Mesendoderm (in vitro differentiated cells): ENCODE results near the gene CLN6.
A peak's percentile ranks its signal among the peaks of the same experiment; 100 is the strongest.
"Not testable (repeated sequence)": the region's sequence is repeated elsewhere in the genome, so short reads cannot be mapped to it uniquely, and the experiment has no call there.

Experiments used
- DNase-seq: peaks from one replicate; pipeline ENCODE4 v3.0.0; 2013
- H2AK5ac ChIP-seq: 2 replicates; pipeline ENCODE4 v1.6.1; 2013; ENCODE audit warnings: low read length, inconsistent platforms
- H2BK120ac ChIP-seq: 2 replicates; pipeline ENCODE4 v1.6.1; 2013; ENCODE audit warnings: low read depth, mild to moderate bottlenecking, low read length, moderate library complexity, mixed read lengths
- H2BK15ac ChIP-seq: replicated peaks from 2 replicates; pipeline ENCODE4 v1.6.1; 2013; ENCODE audit warnings: low read depth, mild to moderate bottlenecking, moderate library complexity
- H2BK5ac ChIP-seq: 2 replicates; pipeline ENCODE4 v1.6.1; 2013; ENCODE audit warnings: low read length, inconsistent platforms
- H3K18ac ChIP-seq: 2 replicates; pipeline ENCODE4 v1.6.1; 2013; ENCODE audit warnings: mild to moderate bottlenecking, low read length, mixed read lengths
- H3K23ac ChIP-seq: one replicate; pipeline ENCODE4 v1.6.1; 2013; ENCODE audit warnings: low read length
- H3K27ac ChIP-seq: 2 replicates; pipeline ENCODE4 v1.5.1; 2013; ENCODE audit warnings: low read depth, mild to moderate bottlenecking, inconsistent platforms, low read length, moderate library complexity
- H3K27me3 ChIP-seq: 2 replicates; pipeline ENCODE4 v1.6.1; 2013; ENCODE audit warnings: low read length, control low read depth, mild to moderate bottlenecking, inconsistent platforms; ENCODE audit not compliant: insufficient read depth, poor library complexity
- H3K36me3 ChIP-seq: 2 replicates; pipeline ENCODE4 v1.6.1; 2013; ENCODE audit warnings: low read length, inconsistent platforms; ENCODE audit not compliant: control insufficient read depth, insufficient read depth
- H3K4ac ChIP-seq: one replicate; pipeline ENCODE4 v1.6.1; 2013; ENCODE audit warnings: low read depth, mild to moderate bottlenecking, low read length, moderate library complexity
- H3K4me1 ChIP-seq: 2 replicates; pipeline ENCODE4 v1.6.1; 2013; ENCODE audit warnings: low read depth, low read length, inconsistent platforms; ENCODE audit not compliant: control insufficient read depth
- H3K4me2 ChIP-seq: 2 replicates; pipeline ENCODE4 v1.6.1; 2013; ENCODE audit warnings: low read length
- H3K4me3 ChIP-seq: 2 replicates; pipeline ENCODE4 v1.5.1; 2013; ENCODE audit warnings: mild to moderate bottlenecking, low read length
- H3K56ac ChIP-seq: one replicate; pipeline ENCODE4 v1.6.1; 2013; ENCODE audit warnings: low read length
- H3K79me1 ChIP-seq: 2 replicates; pipeline ENCODE4 v1.6.1; 2013; ENCODE audit warnings: low read length, inconsistent platforms
- H3K79me2 ChIP-seq: 2 replicates; pipeline ENCODE4 v1.6.1; 2013; ENCODE audit warnings: mild to moderate bottlenecking, low read length; ENCODE audit not compliant: control insufficient read depth, insufficient read depth
- H3K9ac ChIP-seq: 2 replicates; pipeline ENCODE4 v1.6.1; 2013; ENCODE audit warnings: low read length, inconsistent platforms
- H4K5ac ChIP-seq: one replicate; pipeline ENCODE4 v1.6.1; 2013; ENCODE audit warnings: low read length
- H4K8ac ChIP-seq: one replicate; pipeline ENCODE4 v1.6.1; 2013; ENCODE audit warnings: low read depth, mild to moderate bottlenecking, control low read depth, low read length, moderate library complexity
- WGBS: extraction: QIAGEN DNeasy Blood & Tissue Kit; methylation state at CpG from one replicate; pipeline ENCODE4 v1.1.7; 2013; ENCODE audit warnings: low lambda C conversion rate, missing lambda C conversion rate; ENCODE audit not compliant: insufficient coverage; ENCODE audit errors: extremely low coverage; 5-methylcytosine and 5-hydroxymethylcytosine counted together

Gene CLN6

DNA sequence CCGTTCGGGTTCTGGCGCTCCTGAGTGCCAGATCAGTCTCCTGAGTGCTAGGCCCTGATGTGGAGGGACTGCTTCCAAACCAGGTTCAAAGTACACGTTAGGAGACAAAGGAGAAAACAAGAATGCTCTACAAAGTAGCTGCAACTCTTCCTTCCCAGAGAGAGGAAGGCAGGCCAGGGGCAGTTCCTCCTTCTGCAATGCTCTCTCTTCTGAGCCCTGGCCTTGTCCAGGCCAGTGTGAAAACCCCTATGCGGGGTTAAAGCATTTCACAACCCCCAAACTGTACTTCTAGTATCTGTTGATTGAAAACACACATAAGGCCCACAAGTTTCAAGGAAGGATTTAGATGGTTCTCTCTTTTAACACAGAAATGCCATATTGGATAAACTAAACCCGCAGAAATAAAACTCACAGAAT lies 14.7 kb downstream of the CLN6 start:
- no peak overlapping the region for H3K9ac ChIP-seq
- DNase-seq = no peak
- H3K36me3 ChIP-seq = no peaks in the 10 kb centered on the region
- no peak overlapping the region for H2AK5ac ChIP-seq
- H3K79me1 ChIP-seq = peaks cover 23% of the 10 kb centered on the region
- H3K4me2 ChIP-seq = no peak overlapping the region
- no peak overlapping the region for H4K8ac ChIP-seq
- H3K27me3 ChIP-seq = no peaks in the 10 kb centered on the region
- no peak overlapping the region for H3K23ac ChIP-seq
- no peak overlapping the region for H2BK15ac ChIP-seq
- H2BK5ac ChIP-seq = no peak overlapping the region
- H2BK120ac ChIP-seq = no peak overlapping the region
- H3K4me1 ChIP-seq = no peaks in the 10 kb centered on the region
- H4K5ac ChIP-seq = no peak overlapping the region
- WGBS = no CpG with 5 or more reads among the region's 6 CpGs
- no peak overlapping the region for H3K27ac ChIP-seq
- H3K56ac ChIP-seq = no peak overlapping the region
- no peak overlapping the region for H3K4me3 ChIP-seq
- peaks cover 11% of the 10 kb centered on the region for H3K79me2 ChIP-seq
- H3K4ac ChIP-seq = no peak overlapping the region
- no peak overlapping the region for H3K18ac ChIP-seq

DNA sequence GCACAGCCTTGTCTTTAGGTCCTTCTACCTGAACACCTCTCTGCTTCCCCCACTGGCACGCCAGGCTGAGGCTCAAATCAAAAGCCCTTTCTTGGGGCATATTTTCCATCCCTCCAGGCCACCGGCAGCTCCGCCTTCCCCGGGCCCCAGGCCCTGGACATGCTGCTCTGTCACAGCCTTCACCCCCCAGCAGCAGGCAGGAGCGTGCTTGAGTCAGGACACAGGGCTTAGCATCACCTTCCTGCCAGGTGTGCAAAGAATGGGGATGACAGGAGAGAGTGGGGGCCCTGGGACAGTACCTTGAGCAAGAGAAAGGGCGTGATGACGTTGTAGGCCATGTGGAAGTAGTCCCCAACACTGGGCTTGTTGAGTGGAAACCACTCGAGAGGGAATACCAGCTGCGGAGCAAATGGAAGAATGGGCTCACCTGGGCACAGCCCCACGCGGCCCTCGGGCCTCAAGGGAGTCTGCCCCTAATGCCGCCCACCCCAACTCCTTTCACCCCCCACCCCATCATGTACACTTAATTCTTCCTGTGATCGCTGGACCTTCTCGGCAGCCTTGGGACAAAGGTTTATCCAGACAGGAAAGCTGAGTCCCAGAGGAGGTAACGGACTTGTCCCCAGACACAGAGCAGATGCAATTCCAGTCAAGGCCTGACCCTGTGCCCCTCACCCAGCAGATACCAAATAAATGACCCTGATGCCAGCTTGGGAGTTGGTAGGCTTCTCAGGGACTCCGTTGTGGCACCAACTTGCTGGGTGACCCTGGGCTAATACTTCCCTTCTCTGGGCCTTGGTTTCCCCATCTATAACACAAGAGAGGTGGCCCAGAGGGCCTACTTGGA lies 15.3 kb downstream of the CLN6 start:
- no peak overlapping the region for H3K27ac ChIP-seq
- no peak overlapping the region for H3K4ac ChIP-seq
- no peak overlapping the region for H2BK15ac ChIP-seq
- H2AK5ac ChIP-seq = no peak overlapping the region
- H3K36me3 ChIP-seq = no peaks in the 10 kb centered on the region
- H3K4me3 ChIP-seq = no peak overlapping the region
- no peak overlapping the region for H3K18ac ChIP-seq
- no peak overlapping the region for H2BK5ac ChIP-seq
- H3K79me1 ChIP-seq = peaks cover 24% of the 10 kb centered on the region
- no peak for DNase-seq
- no peak overlapping the region for H4K8ac ChIP-seq
- H3K56ac ChIP-seq = no peak overlapping the region
- peaks cover 11% of the 10 kb centered on the region for H3K79me2 ChIP-seq
- H3K9ac ChIP-seq = no peak overlapping the region
- no peaks in the 10 kb centered on the region for H3K4me1 ChIP-seq
- H3K4me2 ChIP-seq = no peak overlapping the region
- H2BK120ac ChIP-seq = no peak overlapping the region
- H3K27me3 ChIP-seq = no peaks in the 10 kb centered on the region
- H4K5ac ChIP-seq = no peak overlapping the region
- WGBS = no CpG with 5 or more reads among the region's 17 CpGs
- H3K23ac ChIP-seq = no peak overlapping the region

DNA sequence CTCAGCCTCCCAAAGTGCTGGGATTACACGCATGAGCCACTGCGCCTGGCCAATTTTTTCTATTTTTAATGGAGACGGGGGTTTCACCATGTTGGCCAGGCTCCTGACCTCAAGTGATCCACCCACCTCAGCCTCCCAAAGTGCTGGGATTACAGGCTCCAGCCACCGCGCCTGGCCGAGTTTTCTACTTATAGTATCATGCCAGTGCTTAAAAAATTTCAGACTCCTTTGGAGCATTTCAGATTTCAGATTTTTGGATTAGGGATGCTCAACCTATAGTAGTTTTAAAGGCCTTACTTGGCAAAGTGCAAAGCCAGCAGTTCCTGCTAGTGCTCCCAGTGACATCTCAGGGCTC lies 16.1 kb downstream of the CLN6 start:
- not testable (repeated sequence) for H3K4ac ChIP-seq, H3K4me1 ChIP-seq, H3K4me2 ChIP-seq, H3K9ac ChIP-seq, H3K79me2 ChIP-seq, H4K5ac ChIP-seq, H3K23ac ChIP-seq, H3K18ac ChIP-seq, H3K4me3 ChIP-seq, H3K36me3 ChIP-seq, H2AK5ac ChIP-seq, H2BK15ac ChIP-seq, H3K27ac ChIP-seq, H3K56ac ChIP-seq, H2BK5ac ChIP-seq, H4K8ac ChIP-seq, H3K27me3 ChIP-seq, H2BK120ac ChIP-seq, DNase-seq
- no CpG with 5 or more reads among the region's 6 CpGs for WGBS
- H3K79me1 ChIP-seq = peaks cover 20% of the 10 kb centered on the region

DNA sequence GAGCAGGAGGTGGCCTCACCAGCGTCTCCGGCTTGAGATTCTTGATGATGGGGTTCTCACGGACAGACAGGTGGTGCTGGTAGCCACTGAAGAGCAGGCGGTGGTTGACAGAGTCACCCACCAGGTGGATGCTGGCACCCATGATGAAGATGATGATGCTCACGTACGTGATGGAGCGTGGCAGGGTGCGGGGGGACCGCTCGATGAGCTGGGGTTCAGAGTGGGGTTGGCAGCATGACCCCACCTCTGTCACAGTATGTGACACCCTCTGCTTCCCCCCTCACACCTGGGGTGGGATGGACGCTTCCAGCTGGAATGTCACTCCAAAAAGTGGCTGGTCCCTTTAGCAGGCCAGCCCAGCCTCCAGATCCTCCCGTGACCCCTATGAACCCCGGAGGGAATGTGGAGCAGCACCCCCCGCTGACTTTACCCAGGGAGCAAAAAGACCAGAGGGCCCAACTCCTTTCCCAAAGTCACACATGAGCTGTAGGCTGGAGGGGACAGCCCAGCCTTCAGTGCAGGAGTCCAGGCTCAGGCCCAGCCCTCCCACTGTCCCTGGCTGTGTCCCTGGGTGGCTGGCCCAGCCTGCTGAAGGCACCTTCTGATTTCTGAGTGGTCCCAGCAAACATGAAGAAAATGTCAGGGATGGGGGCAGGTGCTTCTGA lies 17.7 kb downstream of the CLN6 start:
- peaks cover 18% of the 10 kb centered on the region for H3K79me1 ChIP-seq
- no peaks in the 10 kb centered on the region for H3K4me1 ChIP-seq
- H3K9ac ChIP-seq = no peak overlapping the region
- no peak overlapping the region for H3K27ac ChIP-seq
- H3K56ac ChIP-seq = no peak overlapping the region
- no peak overlapping the region for H3K4ac ChIP-seq
- H3K27me3 ChIP-seq = no peaks in the 10 kb centered on the region
- no peak overlapping the region for H3K4me3 ChIP-seq
- no peaks in the 10 kb centered on the region for H3K36me3 ChIP-seq
- no peak overlapping the region for H4K5ac ChIP-seq
- H2AK5ac ChIP-seq = no peak overlapping the region
- H2BK120ac ChIP-seq = no peak overlapping the region
- no peak overlapping the region for H3K23ac ChIP-seq
- H2BK5ac ChIP-seq = no peak overlapping the region
- H2BK15ac ChIP-seq = no peak overlapping the region
- no peak overlapping the region for H3K18ac ChIP-seq
- H4K8ac ChIP-seq = no peak overlapping the region
- DNase-seq = no peak
- no CpG with 5 or more reads among the region's 14 CpGs for WGBS
- no peak overlapping the region for H3K4me2 ChIP-seq
- H3K79me2 ChIP-seq = no peaks in the 10 kb centered on the region

GRCh38 chr15:68210821-68211655 lies 18.5 kb downstream of the CLN6 start:
- no peak overlapping the region for H3K4me3 ChIP-seq
- peaks cover 17% of the 10 kb centered on the region for H3K79me1 ChIP-seq
- H2BK120ac ChIP-seq = no peak overlapping the region
- H4K5ac ChIP-seq = no peak overlapping the region
- H3K79me2 ChIP-seq = no peaks in the 10 kb centered on the region
- H3K4me2 ChIP-seq = no peak overlapping the region
- H3K4me1 ChIP-seq = peaks cover 7% of the 10 kb centered on the region
- no peak overlapping the region for H2BK5ac ChIP-seq
- WGBS = no CpG with 5 or more reads among the region's 23 CpGs
- DNase-seq = peak; percentile 74
- H2BK15ac ChIP-seq = no peak overlapping the region
- H3K56ac ChIP-seq = no peak overlapping the region
- H2AK5ac ChIP-seq = no peak overlapping the region
- no peak overlapping the region for H3K9ac ChIP-seq
- no peak overlapping the region for H3K27ac ChIP-seq
- no peak overlapping the region for H4K8ac ChIP-seq
- H3K4ac ChIP-seq = no peak overlapping the region
- no peaks in the 10 kb centered on the region for H3K36me3 ChIP-seq
- H3K18ac ChIP-seq = no peak overlapping the region
- H3K27me3 ChIP-seq = no peaks in the 10 kb centered on the region
- no peak overlapping the region for H3K23ac ChIP-seq
